ENCODE measurements around the gene LMNTD2.

- TF ChIP-seq CREB1 (IDR thresholded peaks at IDR 0.05) (no peak), CREB1 (CRISPR knock-in tag; IDR thresholded peaks at IDR 0.05) (no peak), CTCF (CRISPR knock-in tag; IDR thresholded peaks at IDR 0.05) (no peak), NFIC (IDR thresholded peaks at IDR 0.05; ENCODE audit: low read length) (no peak), ZFP62 (CRISPR knock-in tag; IDR thresholded peaks at IDR 0.05) (no peak)
Observed at GRCh38 chr11:593347-593746, 32.8 kb upstream of the LMNTD2 start.

Data from HepG2 (cell line).